GM19324 (cell line): ENCODE measurements around the gene SLC37A4.

Experiments
- ATAC-seq: cut with Tn5 transposase; IDR thresholded peaks from one replicate; pipeline ENCODE4 v1.9.1; 2021; ENCODE audit warnings: mild to moderate bottlenecking, moderate library complexity; ENCODE audit not compliant: unreplicated experiment, low FRiP score

Gene SLC37A4

GRCh38 chr11:118979434-118979833 is 51.2 kb downstream of the SLC37A4 start:
- no peak for ATAC-seq

- no peak for ATAC-seq
Measured at GRCh38 chr11:118975771-118976709, 54.6 kb downstream of the SLC37A4 start.
